Ishikawa (cell line): Measurements from ENCODE around the gene TTC9B.

Experiments
- CEBPB ChIP-seq: IDR thresholded peaks from 2 replicates; pipeline ENCODE4 v1.6.1; 2012
- CREB1 ChIP-seq: IDR thresholded peaks from 2 replicates; pipeline ENCODE4 v1.6.1; 2012; ENCODE audit warnings: low read depth
- EP300 ChIP-seq: IDR thresholded peaks from 2 replicates; pipeline ENCODE4 v1.6.1; 2012; ENCODE audit warnings: borderline replicate concordance
- RAD21 ChIP-seq: IDR thresholded peaks from 2 replicates; pipeline ENCODE4 v1.6.1; 2012; ENCODE audit warnings: low read depth
- REST ChIP-seq: IDR thresholded peaks from 2 replicates; pipeline ENCODE4 v1.6.1; 2012; ENCODE audit warnings: low read depth, mild to moderate bottlenecking
- TAF1 ChIP-seq: IDR thresholded peaks from 2 replicates; pipeline ENCODE4 v1.6.1; 2012; ENCODE audit warnings: low read depth, mild to moderate bottlenecking
- TEAD4 ChIP-seq: IDR thresholded peaks from 2 replicates; pipeline ENCODE4 v1.6.1; 2012
- USF1 ChIP-seq: IDR thresholded peaks from 2 replicates; pipeline ENCODE4 v1.6.1; 2012
- ZBTB7A ChIP-seq: IDR thresholded peaks from 2 replicates; pipeline ENCODE4 v1.6.1; 2012; ENCODE audit warnings: low read depth

GRCh38 chr19:40240332-40240731, 22.1 kb upstream of the TTC9B start:
- TF ChIP-seq REST (no peak), TEAD4 (no peak), CREB1 (no peak), EP300 (no peak), CEBPB (no peak), TAF1 (no peak), ZBTB7A (no peak), RAD21 (no peak), USF1 (no peak)
